ENCODE results near the gene PHF14. TPM values are rescaled to one million over a fixed set of nuclear protein-coding genes. Genes with fewer than 3 reads are reported as not detected.
"Not testable (repeated sequence)": the region's sequence is repeated elsewhere in the genome, so short reads cannot be mapped to it uniquely, and the experiment has no call there.

PHF14 gene
- total RNA-seq, 1 donor, result 35.6 TPM

- DNase-seq (ENCODE audit: low read depth), result no peak
- no peak for TF ChIP-seq CTCF (IDR thresholded peaks at IDR 0.05; ENCODE audit: insufficient read depth, low read length)
These were observed 1.5 kb upstream of the PHF14 start for GRCh38 chr7:10972174-10972573.

GRCh38 chr7:10973942-10974911, 555 bp downstream of the PHF14 start:
- TF ChIP-seq CTCF (IDR thresholded peaks at IDR 0.05; ENCODE audit: insufficient read depth, low read length), result no peak
- peak; percentile 35 for DNase-seq (ENCODE audit: low read depth)
- peak overlapping the region; percentile 84 for H3K4me3 ChIP-seq (ENCODE audit: low read depth, low read length)

More at GRCh38 chr7:10972174-10972573, 1.5 kb upstream of the PHF14 start:
- H3K4me3 ChIP-seq (ENCODE audit: low read depth, low read length), result no peak overlapping the region

- TF ChIP-seq CTCF (IDR thresholded peaks at IDR 0.05; ENCODE audit: insufficient read depth, low read length), result no peak
- H3K4me3 ChIP-seq (ENCODE audit: low read depth, low read length), result no peak overlapping the region
- DNase-seq (ENCODE audit: low read depth), result no peak
These were observed 3.4 kb downstream of the PHF14 start for GRCh38 chr7:10977113-10977512.

GRCh38 chr7:10981317-10981716, 7.6 kb downstream of the PHF14 start:
- TF ChIP-seq CTCF (IDR thresholded peaks at IDR 0.05; ENCODE audit: insufficient read depth, low read length), result no peak
- H3K4me3 ChIP-seq (ENCODE audit: low read depth, low read length), result no peak overlapping the region
- DNase-seq (ENCODE audit: low read depth), result no peak

- H3K4me3 ChIP-seq (ENCODE audit: low read depth, low read length); DNase-seq (ENCODE audit: low read depth): not testable (repeated sequence)
These were observed 17.1 kb downstream of the PHF14 start for GRCh38 chr7:10990748-10991147.

- not testable (repeated sequence) for H3K4me3 ChIP-seq (ENCODE audit: low read depth, low read length)
These were observed 22.0 kb downstream of the PHF14 start for GRCh38 chr7:10995482-10996166.

GRCh38 chr7:10998996-10999757, 25.5 kb downstream of the PHF14 start:
- no peak for DNase-seq (ENCODE audit: low read depth)
- no peak overlapping the region for H3K4me3 ChIP-seq (ENCODE audit: low read depth, low read length)
- TF ChIP-seq CTCF (IDR thresholded peaks at IDR 0.05; ENCODE audit: insufficient read depth, low read length), result no peak

More at GRCh38 chr7:10995482-10996166, 22.0 kb downstream of the PHF14 start:
- DNase-seq (ENCODE audit: low read depth), result not testable (repeated sequence)
